HAP-1 (cell line): ENCODE data around the gene RFX7.

Experiments
- DNase-seq, 2 experiments: peaks; one replicate each; pipeline ENCODE4 v3.0.0-alpha.2; 2016 to 2020; ENCODE audit warnings: low spot score in 2 of 2
- H3K27me3 ChIP-seq: fragments of 250-450 bp; sonication (Bioruptor Pico); 2 replicates; pipeline ENCODE4 v1.5.1; 2020; ENCODE audit warnings: low read depth, mild to moderate bottlenecking, moderate library complexity
- H3K36me3 ChIP-seq: fragments of 250-450 bp; sonication (Bioruptor Pico); replicated peaks from 2 replicates; pipeline ENCODE4 v1.5.1; 2020; ENCODE audit warnings: mild to moderate bottlenecking
- H3K4me1 ChIP-seq: fragments of 250-450 bp; sonication (Bioruptor Pico); 2 replicates; pipeline ENCODE4 v1.5.1; 2020; ENCODE audit warnings: mild to moderate bottlenecking
- H3K4me3 ChIP-seq: fragments of 250-450 bp; sonication (Bioruptor Pico); 2 replicates; pipeline ENCODE4 v1.5.1; 2020; ENCODE audit warnings: mild to moderate bottlenecking, moderate library complexity
- H3K9me3 ChIP-seq: fragments of 250-450 bp; sonication (Bioruptor Pico); 2 replicates; pipeline ENCODE4 v1.5.1; 2020; ENCODE audit warnings: mild to moderate bottlenecking, moderate library complexity
- in situ Hi-C: fragments of 300-500 bp; cut with MboI; formaldehyde crosslinking; loops from 3 replicates; pipeline ENCODE4 v1.14.3; 2020; ENCODE audit warnings: low sequenced_read_pairs, inconsistent platforms, mixed read lengths

Gene RFX7

DNA sequence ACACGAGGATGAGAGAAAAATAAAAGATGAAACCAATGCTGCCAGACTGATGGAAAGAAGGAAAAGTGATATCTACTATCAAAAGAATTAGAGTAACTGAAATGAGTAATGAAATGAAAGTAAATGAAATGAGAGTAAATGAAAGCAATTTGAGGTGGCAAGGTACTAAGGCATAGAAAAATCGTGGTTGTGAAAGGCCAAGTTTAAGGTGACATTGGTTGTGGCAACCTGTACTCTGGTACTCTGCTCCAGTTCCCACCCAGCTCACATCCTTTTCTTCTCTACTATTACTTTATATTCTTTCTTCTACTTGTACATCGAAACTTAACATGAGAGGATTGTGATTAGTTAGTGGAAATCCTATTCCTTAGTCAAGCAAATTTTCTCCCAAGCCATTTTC is 10.1 kb downstream of the RFX7 start:
- Histone ChIP-seq H3K36me3 (peaks cover 8% of the 10 kb centered on the region; the same call in 1 of the 2 replicates), H3K9me3 (peaks cover 16% of the 10 kb centered on the region)

DNA sequence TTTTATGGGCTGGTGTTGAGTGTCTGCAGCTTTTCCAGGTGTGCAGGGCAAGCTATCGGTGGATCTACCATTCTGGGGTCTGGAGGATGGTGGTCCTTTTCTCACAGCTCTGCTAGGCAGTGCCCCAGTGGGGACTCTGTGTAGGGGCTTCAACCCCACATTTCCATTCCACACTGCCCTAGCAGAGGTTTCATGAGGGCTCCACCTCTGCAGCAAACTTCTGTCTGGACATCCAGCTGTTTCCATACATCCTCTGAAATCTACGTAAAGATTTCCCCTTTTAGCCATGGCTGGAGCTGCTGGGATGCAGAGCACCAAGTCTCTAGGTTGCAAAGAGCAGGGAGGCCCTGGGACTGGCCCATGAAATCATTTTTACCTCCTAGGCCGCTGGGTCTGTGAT is 11.6 kb downstream of the RFX7 start:
- H3K9me3 ChIP-seq = peaks cover 16% of the 10 kb centered on the region
- no peak overlapping the region for H3K4me3 ChIP-seq
- in situ Hi-C loops = no loop called here
- peaks cover 8% of the 10 kb centered on the region; the same call in 1 of the 2 replicates for H3K36me3 ChIP-seq
- no peaks in the 10 kb centered on the region for H3K27me3 ChIP-seq
- DNase-seq = no peak
- H3K4me1 ChIP-seq = no peaks in the 10 kb centered on the region

More for the DNA sequence above, 10.1 kb downstream of the RFX7 start:
- Histone ChIP-seq H3K4me3 (no peak overlapping the region), H3K4me1 (no peaks in the 10 kb centered on the region), H3K27me3 (no peaks in the 10 kb centered on the region)
- in situ Hi-C loops = no loop called here
- no peak for DNase-seq

GRCh38 chr15:56228854-56229253 is 14.8 kb downstream of the RFX7 start:
- in situ Hi-C loops = no loop called here
- Histone ChIP-seq H3K36me3 (peaks cover under 1% of the 10 kb centered on the region; the same call in 1 of the 2 replicates), H3K9me3 (peaks cover 16% of the 10 kb centered on the region)

DNA sequence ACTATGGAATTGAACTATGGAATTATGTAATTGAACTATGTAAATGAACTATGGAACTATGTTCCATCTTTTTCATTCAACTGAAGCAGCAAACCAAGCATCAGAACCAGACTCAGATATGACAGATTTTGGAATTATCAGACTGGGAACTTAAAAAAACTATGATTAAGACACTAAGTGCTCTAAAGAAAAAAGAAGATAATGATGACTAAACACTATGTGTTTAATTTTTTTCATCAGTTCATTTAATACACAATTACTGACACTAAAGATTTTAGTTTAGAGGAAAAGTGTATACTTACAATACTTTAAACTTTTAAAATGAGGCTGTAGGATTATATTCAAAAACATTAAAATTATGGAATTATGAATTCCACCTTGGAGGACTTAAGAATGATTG is 15.3 kb downstream of the RFX7 start:
- no peak overlapping the region for H3K4me3 ChIP-seq
- no peaks in the 10 kb centered on the region for H3K27me3 ChIP-seq
- peaks cover 16% of the 10 kb centered on the region for H3K9me3 ChIP-seq
- no peak for DNase-seq
- H3K36me3 ChIP-seq = no peaks in the 10 kb centered on the region
- in situ Hi-C loops = no loop called here
- no peaks in the 10 kb centered on the region for H3K4me1 ChIP-seq

More at GRCh38 chr15:56228854-56229253, 14.8 kb downstream of the RFX7 start:
- Histone ChIP-seq H3K27me3 (no peaks in the 10 kb centered on the region), H3K4me3 (no peak overlapping the region), H3K4me1 (no peaks in the 10 kb centered on the region)
- DNase-seq = no peak

GRCh38 chr15:56227780-56228179 is 15.9 kb downstream of the RFX7 start:
- Histone ChIP-seq H3K4me1 (no peaks in the 10 kb centered on the region), H3K27me3 (no peaks in the 10 kb centered on the region), H3K36me3 (no peaks in the 10 kb centered on the region), H3K4me3 (no peak overlapping the region), H3K9me3 (peaks cover 17% of the 10 kb centered on the region)
- no peak for DNase-seq
- in situ Hi-C loops = no loop called here

DNA sequence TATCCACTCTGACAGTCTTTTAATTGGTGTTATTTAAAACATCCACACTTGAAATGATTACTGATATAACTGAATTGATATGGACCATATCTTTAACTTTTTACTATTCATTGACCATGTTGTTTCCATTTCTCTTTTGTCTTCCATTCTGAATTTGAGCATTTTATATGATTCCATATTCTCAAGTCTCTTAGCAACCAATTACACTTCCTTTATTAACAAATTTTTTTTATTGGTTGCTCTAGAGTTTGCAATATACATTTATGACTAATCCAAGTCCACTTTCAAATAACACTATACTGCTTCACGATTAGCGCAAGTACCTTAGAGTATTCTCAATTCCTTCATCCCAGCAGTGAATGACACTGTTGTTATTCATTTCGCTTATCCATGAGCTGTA is 16.4 kb downstream of the RFX7 start:
- Histone ChIP-seq H3K27me3 (no peaks in the 10 kb centered on the region), H3K9me3 (peaks cover 16% of the 10 kb centered on the region), H3K4me3 (no peak overlapping the region), H3K36me3 (no peaks in the 10 kb centered on the region), H3K4me1 (no peaks in the 10 kb centered on the region)
- in situ Hi-C loops = no loop called here
- no peak for DNase-seq

DNA sequence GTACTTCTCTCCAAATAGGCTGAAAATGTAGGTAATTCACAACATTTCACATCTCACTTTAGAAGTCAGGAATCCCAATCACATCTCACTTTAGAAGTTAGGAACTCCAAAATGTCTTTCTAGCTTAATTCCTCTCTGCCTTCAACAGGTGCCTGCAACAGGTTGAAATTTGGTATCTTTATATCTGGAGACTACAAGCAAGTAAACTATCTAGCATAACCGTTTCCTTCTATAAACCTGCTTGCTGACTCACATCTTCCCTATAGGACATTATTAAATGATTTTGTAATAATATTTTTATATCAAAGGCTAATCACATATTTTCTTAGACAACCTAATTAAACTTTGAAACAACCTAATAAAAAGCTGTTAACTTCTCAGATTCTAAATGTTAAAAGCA is 18.2 kb downstream of the RFX7 start:
- H3K36me3 ChIP-seq = no peaks in the 10 kb centered on the region
- H3K27me3 ChIP-seq = no peaks in the 10 kb centered on the region
- peaks cover 11% of the 10 kb centered on the region; the same call in 1 of the 2 replicates for H3K9me3 ChIP-seq
- in situ Hi-C loops = no loop called here
- no peak for DNase-seq
- no peaks in the 10 kb centered on the region for H3K4me1 ChIP-seq
- no peak overlapping the region for H3K4me3 ChIP-seq

- Histone ChIP-seq H3K4me1 (no peaks in the 10 kb centered on the region), H3K27me3 (no peaks in the 10 kb centered on the region), H3K36me3 (no peaks in the 10 kb centered on the region), H3K9me3 (peaks cover 9% of the 10 kb centered on the region; the same call in 1 of the 2 replicates), H3K4me3 (no peak overlapping the region)
- no peak for DNase-seq
- in situ Hi-C loops = no loop called here
Measured at GRCh38 chr15:56222302-56222701, 21.4 kb downstream of the RFX7 start.

- in situ Hi-C loops = no loop called here
- Histone ChIP-seq H3K27me3 (no peaks in the 10 kb centered on the region), H3K36me3 (no peaks in the 10 kb centered on the region), H3K4me3 (no peak overlapping the region), H3K4me1 (no peaks in the 10 kb centered on the region), H3K9me3 (0 out of 2 replicates have a peak, but pooled peaks cover 4% of the 10 kb centered on the region)
- no peak for DNase-seq
Measured at GRCh38 chr15:56217341-56217740, 26.3 kb downstream of the RFX7 start.

DNA sequence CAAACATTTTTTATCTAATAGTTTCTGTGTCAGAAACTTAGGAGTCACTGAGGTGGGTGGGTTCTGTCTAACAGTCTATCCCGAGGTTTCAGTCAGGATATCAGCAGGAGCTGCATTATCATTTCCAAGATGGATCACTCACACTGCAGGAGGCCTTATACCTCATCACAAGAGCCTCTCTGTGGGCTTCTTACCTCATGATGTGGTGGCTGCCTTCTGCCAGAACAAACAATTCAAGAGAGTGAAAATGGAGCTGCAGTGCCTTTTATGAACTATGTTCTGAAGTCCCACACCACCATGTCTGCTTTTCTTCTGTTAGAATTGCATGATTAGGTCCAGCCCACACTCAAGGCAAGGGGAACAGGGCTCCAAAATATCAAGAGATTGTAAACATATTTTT is 27.9 kb downstream of the RFX7 start:
- Histone ChIP-seq H3K27me3 (no peaks in the 10 kb centered on the region), H3K9me3 (peaks cover 2% of the 10 kb centered on the region; the same call in 1 of the 2 replicates), H3K36me3 (no peaks in the 10 kb centered on the region), H3K4me3 (no peak overlapping the region), H3K4me1 (no peaks in the 10 kb centered on the region)
- DNase-seq = no peak
- in situ Hi-C loops = no loop called here

DNA sequence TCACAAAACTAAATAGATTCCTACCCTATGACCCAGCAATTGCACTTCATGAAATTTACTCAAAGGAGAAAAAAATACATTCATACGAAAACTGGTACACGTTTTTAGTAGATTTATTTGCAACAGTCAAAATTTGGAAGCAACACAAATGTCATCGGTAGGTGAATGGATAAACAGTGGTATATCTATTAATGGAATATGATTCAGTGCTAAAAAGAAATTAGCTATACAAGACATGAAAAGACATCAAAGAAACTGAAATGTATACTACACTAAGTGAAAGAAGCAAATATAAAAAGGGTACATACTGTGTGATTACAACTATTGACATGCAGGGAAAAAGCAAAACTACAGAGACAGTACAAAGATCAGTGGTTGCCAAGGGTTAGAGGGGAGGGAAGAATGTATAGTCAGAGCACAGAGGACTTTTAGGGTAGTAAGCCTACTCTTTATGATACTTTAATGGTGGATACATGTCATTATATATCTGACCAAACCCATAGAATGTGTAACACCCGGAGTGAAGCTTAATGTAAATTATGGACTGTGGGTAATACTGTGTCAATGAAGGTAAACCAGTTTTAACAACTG is 31.6 kb downstream of the RFX7 start:
- Histone ChIP-seq H3K9me3 (peaks cover 2% of the 10 kb centered on the region; the same call in 1 of the 2 replicates), H3K36me3 (no peaks in the 10 kb centered on the region), H3K27me3 (no peaks in the 10 kb centered on the region), H3K4me1 (no peaks in the 10 kb centered on the region), H3K4me3 (no peak overlapping the region)
- in situ Hi-C loops = no loop called here
- no peak for DNase-seq

- no peaks in the 10 kb centered on the region for H3K4me1 ChIP-seq
- no peak for DNase-seq
- no peaks in the 10 kb centered on the region for H3K36me3 ChIP-seq
- H3K4me3 ChIP-seq = no peak overlapping the region
- no peaks in the 10 kb centered on the region for H3K27me3 ChIP-seq
- peaks cover 2% of the 10 kb centered on the region; the same call in 1 of the 2 replicates for H3K9me3 ChIP-seq
- in situ Hi-C loops = no loop called here
Measured at GRCh38 chr15:56211064-56211463, 32.6 kb downstream of the RFX7 start.

GRCh38 chr15:56208641-56209155 is 35.0 kb downstream of the RFX7 start:
- H3K4me3 ChIP-seq = no peak overlapping the region
- DNase-seq = no peak
- H3K4me1 ChIP-seq = no peaks in the 10 kb centered on the region
- H3K36me3 ChIP-seq = no peaks in the 10 kb centered on the region
- H3K9me3 ChIP-seq = peaks cover 2% of the 10 kb centered on the region; the same call in 1 of the 2 replicates
- H3K27me3 ChIP-seq = no peaks in the 10 kb centered on the region
- in situ Hi-C loops = no loop called here

- Histone ChIP-seq H3K27me3 (no peaks in the 10 kb centered on the region), H3K36me3 (no peaks in the 10 kb centered on the region), H3K9me3 (peaks cover 2% of the 10 kb centered on the region; the same call in 1 of the 2 replicates), H3K4me3 (no peak overlapping the region), H3K4me1 (no peaks in the 10 kb centered on the region)
- in situ Hi-C loops = no loop called here
- no peak for DNase-seq
Measured at GRCh38 chr15:56208185-56208584, 35.5 kb downstream of the RFX7 start.
